ENCODE data around the gene INSYN2B.

INSYN2B gene

GRCh38 chr5:169938439-169938838 lies 41.9 kb downstream of the INSYN2B start:
- CTCF ChIA-PET: interaction anchor here (1.4 kb wide), 1 partner anchor 41 kb away, joined by 5 read pairs; the partner anchor contains the start of gene INSYN2B
- no peak for TF ChIP-seq CTCF (IDR thresholded peaks at IDR 0.05; ENCODE audit: insufficient read depth, low read length, missing control alignments)
- POLR2A ChIA-PET: no interaction called here
- no peak overlapping the region for H3K4me3 ChIP-seq (ENCODE audit: low read depth, low read length)
- DNase-seq (ENCODE audit: low read depth, low spot score): no peak

GRCh38 chr5:169935762-169936161 lies 44.5 kb downstream of the INSYN2B start:
- H3K4me3 ChIP-seq (ENCODE audit: low read depth, low read length): no peak overlapping the region
- DNase-seq (ENCODE audit: low read depth, low spot score): no peak
- ChIA-PET POLR2A (no interaction called here), CTCF (interaction anchor here (1.1 to 3.0 kb wide), 3 partner anchors 10 to 45 kb away, joined by 3 to 20 read pairs (median 3); partner anchors contain the start of gene INSYN2B)
- TF ChIP-seq CTCF (IDR thresholded peaks at IDR 0.05; ENCODE audit: insufficient read depth, low read length, missing control alignments): no peak

GRCh38 chr5:169934990-169935389 lies 45.3 kb downstream of the INSYN2B start:
- H3K4me3 ChIP-seq (ENCODE audit: low read depth, low read length): no peak overlapping the region
- no peak for DNase-seq (ENCODE audit: low read depth, low spot score)
- CTCF ChIA-PET: interaction anchor here (1.1 to 3.0 kb wide), 4 partner anchors 9 to 45 kb away, joined by 3 to 20 read pairs (median 4); partner anchors contain the start of gene INSYN2B
- POLR2A ChIA-PET: no interaction called here
- TF ChIP-seq CTCF (IDR thresholded peaks at IDR 0.05; ENCODE audit: insufficient read depth, low read length, missing control alignments): no peak

GRCh38 chr5:169933616-169934015 lies 46.7 kb downstream of the INSYN2B start:
- ChIA-PET CTCF (interaction anchor here (1.2 kb wide), 1 partner anchor 47 kb away, joined by 4 read pairs; the partner anchor contains the start of gene INSYN2B), POLR2A (no interaction called here)
- no peak for TF ChIP-seq CTCF (IDR thresholded peaks at IDR 0.05; ENCODE audit: insufficient read depth, low read length, missing control alignments)
- DNase-seq (ENCODE audit: low read depth, low spot score): no peak
- no peak overlapping the region for H3K4me3 ChIP-seq (ENCODE audit: low read depth, low read length)

GRCh38 chr5:169933127-169933526 lies 47.2 kb downstream of the INSYN2B start:
- no peak for DNase-seq (ENCODE audit: low read depth, low spot score)
- CTCF ChIA-PET: interaction anchor here (1.2 kb wide), 1 partner anchor 47 kb away, joined by 4 read pairs; the partner anchor contains the start of gene INSYN2B
- POLR2A ChIA-PET: no interaction called here

GRCh38 chr5:169923988-169924387 lies 56.3 kb downstream of the INSYN2B start:
- TF ChIP-seq CTCF (IDR thresholded peaks at IDR 0.05; ENCODE audit: insufficient read depth, low read length, missing control alignments): no peak
- ChIA-PET POLR2A (no interaction called here), CTCF (interaction anchor here (0.9 to 1.0 kb wide), 2 partner anchors 8 to 19 kb away, joined by 3 to 4 read pairs; no protein-coding TSS in a partner anchor)
- H3K4me3 ChIP-seq (ENCODE audit: low read depth, low read length): no peak overlapping the region
- no peak for DNase-seq (ENCODE audit: low read depth, low spot score)

More at GRCh38 chr5:169933127-169933526, 47.2 kb downstream of the INSYN2B start:
- no peak overlapping the region for H3K4me3 ChIP-seq (ENCODE audit: low read depth, low read length)
- no peak for TF ChIP-seq CTCF (IDR thresholded peaks at IDR 0.05; ENCODE audit: insufficient read depth, low read length, missing control alignments)
